Epidermal melanocyte (primary cell): ENCODE measurements around the gene GPR137.
"Not testable (repeated sequence)": the region's sequence is repeated elsewhere in the genome, so short reads cannot be mapped to it uniquely, and the experiment has no call there.

Experiments
- DNase-seq: peaks from one replicate; pipeline ENCODE4 v3.0.0; 2011; ENCODE audit warnings: low spot score; ENCODE audit not compliant: insufficient read length

Gene GPR137

DNA sequence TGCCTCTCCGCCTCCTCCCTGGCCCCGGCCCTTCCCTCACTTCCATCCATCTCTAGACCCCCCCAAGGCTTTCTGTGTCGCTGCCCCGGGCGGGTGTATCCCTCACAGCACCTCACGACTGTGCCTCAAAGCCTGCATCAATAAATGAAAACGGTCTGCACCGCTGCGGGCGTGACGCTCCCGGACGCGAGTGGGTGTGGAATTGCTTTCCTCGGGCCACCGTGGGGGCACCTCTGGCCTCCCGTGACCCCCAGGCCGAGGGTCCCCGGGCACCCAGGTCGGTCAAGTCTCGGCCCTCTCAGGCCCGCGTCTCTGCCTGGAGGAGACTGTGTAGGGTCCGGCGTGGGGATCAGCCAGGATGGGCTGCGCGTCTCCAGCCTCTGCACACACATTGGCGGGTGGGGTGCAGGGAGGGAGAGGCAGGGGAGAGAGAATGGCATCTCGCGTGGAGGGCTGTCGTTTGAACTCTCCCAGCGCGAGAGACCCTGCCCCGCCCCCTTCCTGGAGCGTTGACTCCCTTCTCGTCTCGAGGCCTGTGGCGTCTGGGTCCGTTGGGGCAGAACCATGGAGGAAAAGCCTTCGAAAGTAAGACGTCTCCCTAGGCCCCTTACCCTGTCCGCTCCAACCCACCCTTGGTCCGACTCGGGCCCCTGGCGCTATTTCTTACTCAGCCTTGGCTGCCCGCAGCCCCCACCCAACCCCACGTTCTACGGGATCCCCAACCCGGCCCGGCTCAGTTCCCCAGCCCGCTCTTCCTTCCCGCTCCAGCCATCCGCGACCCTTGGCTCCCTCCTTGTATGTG, 14.4 kb downstream of the GPR137 start, which contains the start of gene CATSPERZ:
CATSPERZ (plus strand) TSS at position 512 of the 802 bp plus-strand sequence; CDS start at position 565, 53 bp downstream.
- no peak for DNase-seq

DNA sequence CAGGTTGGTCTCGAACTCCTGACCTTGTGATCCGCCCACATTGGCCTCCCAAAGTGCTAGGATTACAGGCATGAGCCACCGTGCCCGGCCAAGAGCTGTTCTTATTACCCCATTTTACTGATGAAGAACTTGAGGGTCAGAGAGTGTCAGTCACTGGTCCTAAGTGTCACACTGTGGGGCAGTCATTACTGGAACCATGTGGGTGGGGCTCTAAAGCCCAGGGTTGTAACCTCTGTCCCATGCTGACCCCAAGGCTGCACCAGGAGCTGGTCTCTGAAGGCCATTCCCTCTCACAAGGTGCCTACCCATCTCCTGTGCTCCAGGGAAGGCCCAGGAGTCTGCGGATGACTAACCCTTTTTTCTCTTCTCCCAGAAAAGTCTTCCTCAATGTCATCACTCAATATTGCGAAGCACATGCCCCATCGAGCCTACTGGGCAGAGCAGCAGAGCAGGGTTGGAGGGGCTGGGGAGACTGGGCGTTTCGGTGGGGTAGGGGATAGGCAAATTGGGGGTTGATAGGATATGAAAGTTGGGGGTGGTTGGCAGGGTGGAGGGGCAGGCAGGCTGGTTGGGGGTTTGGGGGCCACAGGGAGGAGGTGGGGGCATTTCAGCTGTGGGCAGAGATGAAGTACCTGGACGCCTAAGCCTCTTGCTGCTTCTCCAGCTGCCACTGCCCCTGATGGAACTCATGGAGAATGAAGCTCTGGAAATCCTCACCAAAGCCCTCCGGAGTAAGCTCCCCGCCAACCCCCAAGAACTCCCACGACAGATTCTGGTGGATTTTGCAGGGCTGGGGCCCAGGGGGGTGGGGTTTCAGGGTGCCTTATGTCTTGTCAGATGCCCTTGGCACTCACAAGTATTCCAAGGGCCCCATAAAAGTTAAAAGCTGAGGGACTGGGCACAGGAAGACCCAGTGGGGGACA, 17.7 kb downstream of the GPR137 start:
- no peak for DNase-seq

GRCh38 chr11:64304032-64304315, 18.3 kb downstream of the GPR137 start:
- no peak for DNase-seq

- DNase-seq = peak; percentile 91
These were observed 18.8 kb downstream of the GPR137 start for GRCh38 chr11:64304316-64305072.

DNA sequence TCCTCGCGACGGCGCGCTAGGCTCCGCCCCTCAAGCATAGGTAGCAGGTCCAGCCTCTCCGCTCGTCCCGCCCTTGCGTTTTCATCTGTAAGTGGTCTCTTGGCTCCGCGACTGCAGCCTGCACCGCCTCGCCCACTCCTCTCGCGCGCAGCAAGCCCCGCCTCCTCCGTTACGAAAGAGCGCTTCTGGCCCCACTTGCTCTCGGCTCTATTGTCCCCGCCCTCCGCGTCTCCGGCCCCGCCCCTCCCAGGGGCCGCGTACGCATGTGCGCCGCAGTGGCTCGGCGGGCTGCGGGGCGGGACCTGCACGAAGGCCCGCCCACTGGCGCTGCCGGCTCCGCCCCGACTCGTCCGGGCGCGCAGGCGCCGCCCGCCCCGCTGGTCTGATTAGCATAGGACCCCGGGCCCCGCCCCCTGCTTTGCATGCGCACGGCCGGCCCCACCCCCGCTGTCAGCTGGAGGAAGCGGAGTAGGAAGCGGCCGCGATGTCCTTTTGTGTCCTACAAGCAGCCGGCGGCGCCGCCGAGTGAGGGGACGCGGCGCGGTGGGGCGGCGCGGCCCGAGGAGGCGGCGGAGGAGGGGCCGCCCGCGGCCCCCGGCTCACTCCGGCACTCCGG, 19.5 kb downstream of the GPR137 start, which contains the start of gene ESRRA:
ESRRA (plus strand) TSS at position 450 of the 616 bp plus-strand sequence. CDS start 1,656 bp downstream, outside the sequence.
- DNase-seq = peak; percentile 97

GRCh38 chr11:64305691-64306562, 20.3 kb downstream of the GPR137 start:
- DNase-seq = no peak

DNA sequence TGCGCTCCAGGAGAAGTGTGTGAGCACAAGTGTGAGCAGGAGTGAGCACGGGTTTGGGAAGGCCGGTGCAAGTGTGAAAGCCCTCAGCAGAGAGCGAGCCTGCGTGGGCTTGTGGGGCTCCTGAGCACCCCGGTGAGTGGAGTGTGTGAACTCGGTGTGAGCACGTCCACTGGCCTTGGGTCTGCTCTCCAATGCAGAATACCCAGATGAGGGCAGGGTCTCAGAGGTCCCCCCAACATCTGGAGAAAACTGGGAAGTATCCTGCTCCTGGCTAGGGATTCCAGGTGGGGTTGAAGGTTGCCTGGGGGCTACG, 20.9 kb downstream of the GPR137 start:
- no peak for DNase-seq

GRCh38 chr11:64306876-64307622, 21.4 kb downstream of the GPR137 start:
- no peak for DNase-seq

DNA sequence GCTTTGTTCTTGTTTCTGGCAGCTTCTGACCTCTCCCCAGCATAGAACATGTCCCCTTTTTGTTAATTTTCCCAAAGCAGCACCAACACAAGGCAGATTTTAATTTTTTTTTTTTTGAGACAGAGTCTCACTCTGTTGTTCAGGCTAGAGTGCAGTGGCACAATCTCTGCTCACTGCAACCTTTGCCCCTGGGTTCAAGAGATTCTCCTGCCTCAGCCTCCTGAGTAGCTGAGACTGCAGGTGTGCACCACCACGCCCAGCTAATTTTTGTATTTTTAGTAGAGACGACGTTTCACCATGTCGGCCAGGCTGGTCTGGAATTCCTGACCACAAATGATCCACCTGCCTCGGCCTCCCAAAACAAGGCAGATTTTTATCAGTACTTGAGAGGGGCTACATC, 22.1 kb downstream of the GPR137 start:
- not testable (repeated sequence) for DNase-seq

GRCh38 chr11:64312947-64313346, 27.3 kb downstream of the GPR137 start:
- no peak for DNase-seq

GRCh38 chr11:64313491-64314145, 28.0 kb downstream of the GPR137 start:
- no peak for DNase-seq

- DNase-seq = no peak
These were observed 28.6 kb downstream of the GPR137 start for GRCh38 chr11:64314146-64314804.

DNA sequence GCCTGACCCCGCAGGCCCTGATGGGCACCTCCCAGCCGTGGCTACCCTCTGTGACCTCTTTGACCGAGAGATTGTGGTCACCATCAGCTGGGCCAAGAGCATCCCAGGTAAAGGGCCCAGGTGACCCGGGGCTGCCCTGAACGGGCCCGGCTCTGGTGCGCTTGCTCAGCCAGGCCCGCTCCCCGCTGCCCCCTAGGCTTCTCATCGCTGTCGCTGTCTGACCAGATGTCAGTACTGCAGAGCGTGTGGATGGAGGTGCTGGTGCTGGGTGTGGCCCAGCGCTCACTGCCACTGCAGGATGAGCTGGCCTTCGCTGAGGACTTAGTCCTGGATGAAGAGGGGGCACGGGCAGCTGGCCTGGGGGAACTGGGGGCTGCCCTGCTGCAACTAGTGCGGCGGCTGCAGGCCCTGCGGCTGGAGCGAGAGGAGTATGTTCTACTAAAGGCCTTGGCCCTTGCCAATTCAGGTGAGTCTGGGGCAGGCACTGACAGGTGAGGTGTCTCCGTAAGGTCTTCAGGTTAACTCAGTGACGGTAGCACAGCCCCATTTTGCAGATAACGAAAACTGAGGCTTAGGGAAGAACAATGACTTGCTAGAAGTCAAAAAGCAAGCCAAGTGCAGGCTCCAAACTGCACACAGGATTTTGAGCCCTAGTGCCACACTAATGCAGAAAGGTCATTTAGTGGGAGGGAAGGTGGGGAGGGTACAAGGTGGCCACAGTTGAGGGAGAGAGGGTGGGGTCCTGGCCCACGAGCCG, 29.3 kb downstream of the GPR137 start:
- DNase-seq = no peak

DNA sequence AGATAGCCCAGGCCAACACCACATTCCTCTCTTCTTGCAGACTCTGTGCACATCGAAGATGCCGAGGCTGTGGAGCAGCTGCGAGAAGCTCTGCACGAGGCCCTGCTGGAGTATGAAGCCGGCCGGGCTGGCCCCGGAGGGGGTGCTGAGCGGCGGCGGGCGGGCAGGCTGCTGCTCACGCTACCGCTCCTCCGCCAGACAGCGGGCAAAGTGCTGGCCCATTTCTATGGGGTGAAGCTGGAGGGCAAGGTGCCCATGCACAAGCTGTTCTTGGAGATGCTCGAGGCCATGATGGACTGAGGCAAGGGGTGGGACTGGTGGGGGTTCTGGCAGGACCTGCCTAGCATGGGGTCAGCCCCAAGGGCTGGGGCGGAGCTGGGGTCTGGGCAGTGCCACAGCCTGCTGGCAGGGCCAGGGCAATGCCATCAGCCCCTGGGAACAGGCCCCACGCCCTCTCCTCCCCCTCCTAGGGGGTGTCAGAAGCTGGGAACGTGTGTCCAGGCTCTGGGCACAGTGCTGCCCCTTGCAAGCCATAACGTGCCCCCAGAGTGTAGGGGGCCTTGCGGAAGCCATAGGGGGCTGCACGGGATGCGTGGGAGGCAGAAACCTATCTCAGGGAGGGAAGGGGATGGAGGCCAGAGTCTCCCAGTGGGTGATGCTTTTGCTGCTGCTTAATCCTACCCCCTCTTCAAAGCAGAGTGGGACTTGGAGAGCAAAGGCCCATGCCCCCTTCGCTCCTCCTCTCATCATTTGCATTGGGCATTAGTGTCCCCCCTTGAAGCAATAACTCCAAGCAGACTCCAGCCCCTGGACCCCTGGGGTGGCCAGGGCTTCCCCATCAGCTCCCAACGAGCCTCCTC, 30.2 kb downstream of the GPR137 start:
- DNase-seq = not testable (repeated sequence)

- DNase-seq = no peak
These were observed 31.1 kb downstream of the GPR137 start for GRCh38 chr11:64316672-64317324.

DNA sequence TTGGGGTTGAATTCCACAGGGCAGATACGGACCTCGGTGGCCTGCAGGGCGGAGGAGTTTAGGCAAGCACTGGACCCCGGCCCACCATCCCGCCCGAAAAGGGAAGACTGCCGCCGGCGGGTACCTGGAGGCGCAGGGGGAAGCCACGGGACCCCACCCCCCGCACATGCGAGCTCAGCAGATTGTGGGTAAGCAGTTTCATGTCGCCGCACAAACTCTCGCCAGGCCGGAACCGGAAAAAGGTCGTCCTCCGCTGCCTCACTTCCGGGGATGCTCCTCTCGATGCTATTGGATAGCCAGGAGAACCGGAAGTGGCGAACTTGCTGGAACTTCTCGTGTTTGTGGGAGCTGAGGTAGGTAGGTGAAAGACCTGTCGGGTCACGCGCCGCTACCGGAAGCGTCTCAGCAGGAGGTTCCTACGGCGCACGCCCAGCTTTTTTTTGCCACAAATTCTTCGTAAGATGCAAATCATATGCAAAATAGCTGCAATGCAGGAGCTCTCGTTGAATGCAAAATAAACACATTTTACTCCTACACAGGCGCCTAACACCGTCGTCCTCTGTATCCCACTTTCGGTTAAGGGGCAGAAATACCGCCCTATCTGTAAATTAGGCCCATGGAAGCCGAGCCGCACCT, 31.8 kb downstream of the GPR137 start, which contains the start of gene TRMT112:
TRMT112 (minus strand) TSS at position 235 of the 636 bp plus-strand sequence; CDS start at position 202, 33 bp downstream.
- peak; percentile 98 for DNase-seq
